ENCODE results near the gene TLR10. TPM values are rescaled to one million over a fixed set of nuclear protein-coding genes. Genes with fewer than 3 reads are reported as not detected.
"Not testable (repeated sequence)": the region's sequence is repeated elsewhere in the genome, so short reads cannot be mapped to it uniquely, and the experiment has no call there.

The TLR10 gene
- total RNA-seq, 4 donors from 2014 or later, result not detected

GRCh38 chr4:38784141-38784540 is 1.4 kb upstream of the TLR10 start:
- Histone ChIP-seq H3K27me3 (no peaks in the 10 kb centered on the region), H3K27ac (no peak overlapping the region), H3K9me3 (no peaks in the 10 kb centered on the region), H3K4me3 (no peak overlapping the region), H3K36me3 (no peaks in the 10 kb centered on the region), H3K4me1 (no peaks in the 10 kb centered on the region)
- intact Hi-C loops (cut with DNase I; ENCODE audit: low total_unique reads) (no loop called here), in situ Hi-C loops (cut with MboI; ENCODE audit: low sequenced_read_pairs in 4 of 4) (no loop called here)
- TF ChIP-seq CTCF (IDR thresholded peaks at IDR 0.05 in 4 of 5, conservative IDR thresholded peaks at IDR 0.05 in 1 of 5) (no peak), POLR2A (IDR thresholded peaks at IDR 0.05) (no peak)
- ATAC-seq, result no peak
- DNase-seq, result no peak

- no peak for ATAC-seq
- Histone ChIP-seq H3K36me3 (no peaks in the 10 kb centered on the region), H3K27ac (no peak overlapping the region), H3K9me3 (no peaks in the 10 kb centered on the region), H3K4me3 (no peak overlapping the region), H3K4me1 (no peaks in the 10 kb centered on the region), H3K27me3 (no peaks in the 10 kb centered on the region)
- no peak for DNase-seq
- TF ChIP-seq POLR2A (IDR thresholded peaks at IDR 0.05), result no peak
- TF ChIP-seq CTCF (IDR thresholded peaks at IDR 0.05 in 4 of 5, conservative IDR thresholded peaks at IDR 0.05 in 1 of 5), result no peak
- in situ Hi-C loops (cut with MboI; ENCODE audit: low sequenced_read_pairs in 4 of 4) (no loop called here), intact Hi-C loops (cut with DNase I; ENCODE audit: low total_unique reads) (loop anchor here (2.0 kb wide), 2 partner anchors 24 to 720 kb away; no protein-coding TSS in a partner anchor)
These were observed 295 bp upstream of the TLR10 start for GRCh38 chr4:38783109-38783460.

DNA sequence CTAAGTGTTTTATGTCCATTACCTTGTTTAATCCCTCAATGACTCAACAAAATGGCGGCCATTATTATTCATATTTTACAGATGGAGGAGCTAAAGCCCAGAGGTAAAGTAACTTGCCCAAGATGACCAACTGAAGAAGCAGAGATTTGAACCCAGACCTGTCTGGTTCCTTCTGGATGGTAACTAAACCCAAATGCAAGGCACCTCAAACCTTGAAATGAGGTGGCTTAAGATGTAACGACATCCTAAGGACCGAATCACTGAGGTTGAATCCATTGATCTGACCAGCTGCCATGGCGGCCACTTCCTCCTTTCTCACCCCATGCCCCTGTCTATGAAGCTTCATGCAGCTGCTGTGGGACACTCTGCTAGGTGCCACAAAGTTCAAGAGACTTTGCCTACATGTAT is 932 bp downstream of the TLR10 start:
- Histone ChIP-seq H3K9me3 (no peaks in the 10 kb centered on the region), H3K36me3 (no peaks in the 10 kb centered on the region), H3K4me3 (no peak overlapping the region), H3K4me1 (no peaks in the 10 kb centered on the region), H3K27ac (no peak overlapping the region), H3K27me3 (no peaks in the 10 kb centered on the region)
- in situ Hi-C loops (cut with MboI; ENCODE audit: low sequenced_read_pairs in 4 of 4) (no loop called here), intact Hi-C loops (cut with DNase I; ENCODE audit: low total_unique reads) (loop anchor here (2.0 kb wide), 2 partner anchors 23 to 719 kb away; no protein-coding TSS in a partner anchor)
- DNase-seq (no peak), ATAC-seq (no peak)
- TF ChIP-seq POLR2A (IDR thresholded peaks at IDR 0.05), result no peak
- TF ChIP-seq CTCF (IDR thresholded peaks at IDR 0.05 in 4 of 5, conservative IDR thresholded peaks at IDR 0.05 in 1 of 5), result no peak

DNA sequence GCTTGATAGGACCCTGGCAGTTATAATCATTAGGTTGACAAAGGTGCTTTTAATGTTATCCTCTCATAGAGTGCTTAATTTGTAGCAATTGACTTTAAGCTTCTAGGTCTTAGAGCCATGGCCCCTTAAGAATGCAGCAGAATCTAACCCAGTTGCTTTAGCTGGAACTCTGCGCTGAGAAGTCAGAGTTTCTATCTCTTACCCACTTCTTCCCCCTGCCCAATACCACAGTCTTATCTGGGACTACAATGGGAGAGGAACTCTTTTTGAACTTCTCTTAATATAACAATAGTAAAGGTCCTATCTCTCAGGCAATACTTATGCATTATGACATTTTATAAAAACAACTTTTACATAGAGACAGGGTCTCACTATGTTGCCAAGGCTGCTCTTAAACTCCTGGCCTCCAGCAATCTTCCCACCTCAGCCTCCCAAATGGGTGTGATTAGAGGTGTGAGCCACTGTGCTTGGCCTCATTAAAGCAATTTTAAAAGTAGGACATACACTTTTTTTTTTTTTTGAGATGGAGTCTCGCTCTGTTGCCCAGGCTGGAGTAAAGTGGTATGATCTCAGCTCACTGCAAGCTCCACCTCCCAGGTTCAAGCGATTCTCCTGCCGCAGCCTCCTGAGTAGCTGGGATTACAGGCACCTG is 1.8 kb downstream of the TLR10 start:
- H3K4me1 ChIP-seq, result no peaks in the 10 kb centered on the region
- H3K4me3 ChIP-seq, result no peak overlapping the region
- no peaks in the 10 kb centered on the region for H3K36me3 ChIP-seq
- in situ Hi-C loops (cut with MboI; ENCODE audit: low sequenced_read_pairs in 4 of 4), result no loop called here
- DNase-seq, result no peak
- TF ChIP-seq POLR2A (IDR thresholded peaks at IDR 0.05), result no peak
- TF ChIP-seq CTCF (IDR thresholded peaks at IDR 0.05 in 4 of 5, conservative IDR thresholded peaks at IDR 0.05 in 1 of 5), result no peak
- ATAC-seq, result no peak
- no peaks in the 10 kb centered on the region for H3K27me3 ChIP-seq
- H3K9me3 ChIP-seq, result no peaks in the 10 kb centered on the region
- intact Hi-C loops (cut with DNase I; ENCODE audit: low total_unique reads), result no loop called here
- H3K27ac ChIP-seq, result no peak overlapping the region

GRCh38 chr4:38779790-38780189 is 3.0 kb downstream of the TLR10 start:
- intact Hi-C loops (cut with DNase I; ENCODE audit: low total_unique reads), result no loop called here
- no peak for DNase-seq
- H3K36me3 ChIP-seq, result no peaks in the 10 kb centered on the region
- no peaks in the 10 kb centered on the region for H3K27me3 ChIP-seq
- H3K4me1 ChIP-seq, result no peaks in the 10 kb centered on the region
- no peak for ATAC-seq
- no peak overlapping the region for H3K27ac ChIP-seq
- in situ Hi-C loops (cut with MboI; ENCODE audit: low sequenced_read_pairs in 4 of 4), result no loop called here
- no peaks in the 10 kb centered on the region for H3K9me3 ChIP-seq
- H3K4me3 ChIP-seq, result no peak overlapping the region
- no peak for TF ChIP-seq CTCF (IDR thresholded peaks at IDR 0.05 in 4 of 5, conservative IDR thresholded peaks at IDR 0.05 in 1 of 5)
- no peak for TF ChIP-seq POLR2A (IDR thresholded peaks at IDR 0.05)

DNA sequence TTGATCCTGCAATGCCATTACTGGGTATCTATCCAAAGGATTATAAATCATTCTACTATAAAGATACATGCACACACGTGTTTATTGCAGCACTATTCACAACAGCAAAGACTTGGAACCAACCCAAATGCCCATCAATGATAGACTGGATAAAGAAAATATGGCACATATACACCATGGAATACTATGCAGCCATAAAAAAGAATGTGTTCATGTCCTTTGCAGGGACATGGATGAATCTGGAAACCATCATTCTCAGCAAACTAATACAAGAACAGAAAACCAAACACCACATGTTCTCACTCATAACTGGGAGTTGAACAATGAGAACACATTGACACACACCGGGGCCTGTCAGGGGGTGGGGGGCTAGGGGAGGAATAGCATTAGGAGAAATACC is 4.9 kb downstream of the TLR10 start:
- H3K9me3 ChIP-seq; H3K36me3 ChIP-seq; H3K4me1 ChIP-seq; in situ Hi-C loops (cut with MboI; ENCODE audit: low sequenced_read_pairs in 4 of 4); ATAC-seq; DNase-seq; H3K27ac ChIP-seq; H3K27me3 ChIP-seq; intact Hi-C loops (cut with DNase I; ENCODE audit: low total_unique reads); H3K4me3 ChIP-seq: not testable (repeated sequence)
